Stomach (tissue), 9 donors: ENCODE results near the gene GLT6D1. TPM values are rescaled to one million over a fixed set of nuclear protein-coding genes. Genes with fewer than 3 reads are reported as not detected.

Experiments
- DNase-seq, 2 donors: peaks; one replicate each; pipeline versions ENCODE4 v3.0.0 to v3.0.0-alpha.2; 2013 to 2019
- H3K27ac ChIP-seq, 5 donors: fragments of 200-600 bp in 4 of 5; sonication (generic) in 4 of 5; one replicate each; pipeline ENCODE4 v1.5.1; 2013 to 2019; ENCODE audit warnings: mild to moderate bottlenecking in 1 of 5, moderate library complexity in 1 of 5
- H3K27me3 ChIP-seq, 3 donors: fragments of 200-600 bp; sonication (generic); one replicate each; pipeline ENCODE4 v1.5.1; 2017 to 2019; ENCODE audit warnings: mixed run types in 1 of 3
- H3K36me3 ChIP-seq, 4 donors: fragments of 200-600 bp; sonication (generic); 1 replicate in 3 of 4; 2 replicates in 1 of 4; pipeline ENCODE4 v1.5.1; 2016 to 2019
- H3K4me1 ChIP-seq, 4 donors: fragments of 200-600 bp; sonication (generic); one replicate each; pipeline ENCODE4 v1.5.1; 2016 to 2019
- H3K4me3 ChIP-seq, 4 donors: fragments of 200-600 bp; sonication (generic) in 3 of 4; one replicate each; pipeline ENCODE4 v1.5.1; 2016 to 2019; ENCODE audit warnings: mild to moderate bottlenecking in 1 of 4
- H3K9me3 ChIP-seq, 4 donors: fragments of 200-600 bp; sonication (generic); one replicate each; pipeline ENCODE4 v1.5.1; 2016 to 2019
- CTCF ChIP-seq, 7 experiments: fragments of 450-650 bp in 4 of 7; fragments of 200-600 bp in 3 of 7; sonication (generic) in 3 of 7; IDR thresholded peaks; one replicate each; pipeline ENCODE4 v1.5.1; 2016 to 2019; ENCODE audit warnings: antibody characterized with exemption in 7 of 7, control low read depth in 2 of 7, mild to moderate bottlenecking in 1 of 7
- EP300 ChIP-seq: sonication (generic); formaldehyde crosslinking; IDR thresholded peaks from one replicate; pipeline ENCODE4 v1.6.1; 2017; ENCODE audit warnings: antibody characterized with exemption
- POLR2A ChIP-seq, 4 donors: fragments of 450-650 bp; IDR thresholded peaks; one replicate each; pipeline ENCODE4 v1.6.1; 2016; ENCODE audit warnings: antibody characterized with exemption in 4 of 4, control low read depth in 2 of 4, mild to moderate bottlenecking in 1 of 4, moderate library complexity in 1 of 4
- POLR2AphosphoS5 ChIP-seq, 3 donors: sonication (generic); formaldehyde crosslinking; IDR thresholded peaks; one replicate each; pipeline ENCODE4 v1.6.1; 2016; ENCODE audit warnings: antibody characterized with exemption in 3 of 3
- WGBS, 5 donors: extraction: QIAGEN DNeasy Blood & Tissue Kit in 3 of 5; methylation state at CpG; one replicate each; pipeline versions ENCODE4 v1.1.5 to v1.1.7; 2013 to 2018; 5-methylcytosine and 5-hydroxymethylcytosine counted together
- intact Hi-C: fragments of 100-400 bp; cut with DNase I; formaldehyde crosslinking; loops from one replicate; pipeline ENCODE4 v1.15.1; 2023; ENCODE audit warnings: low total_unique reads
- polyA plus RNA-seq, 3 donors: library from polyadenylated mRNA; stranded (reverse); fragments of 200-250 nt; gene quantifications; one replicate each; pipeline ENCODE4 v1.2.3, GENCODE V29; 2013
- total RNA-seq, 5 donors: library from RNA; depleted of rRNA; stranded (reverse); fragments of >200 nt; gene quantifications; one replicate each; pipeline versions ENCODE4 v1.1.0 to v1.2.3, GENCODE V29; 2014 to 2016
- donor health status: healthy with polysubstance abuse.
- donor health status: Bipolar disorder and iron deficiency.
- donor health status: healthy.

GLT6D1 gene
- total and polyA plus RNA-seq, 8 donors: not detected

DNA sequence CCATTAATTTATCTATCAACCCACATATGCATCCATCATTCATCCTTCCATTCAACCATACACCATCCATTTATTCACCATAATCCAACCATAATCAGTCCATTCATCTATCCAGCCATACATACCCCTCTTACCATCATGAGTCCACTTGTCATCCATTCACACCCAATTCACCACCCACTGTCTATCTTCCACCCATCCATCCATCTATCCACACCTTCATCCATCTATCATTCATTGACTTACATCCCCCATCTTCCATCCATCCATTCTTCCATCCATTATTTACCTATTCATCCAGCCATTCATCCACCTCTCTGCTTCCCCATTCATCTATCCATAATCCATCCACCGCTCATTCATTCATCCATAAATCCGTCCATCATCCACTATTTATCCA is 60.0 kb downstream of the GLT6D1 start:
- Histone ChIP-seq H3K9me3 (no peaks in the 10 kb centered on the region), H3K4me3 (no peak overlapping the region), H3K27me3 (peaks cover 0 to 65% (median 6%) of the 10 kb centered on the region in 3 donors), H3K36me3 (no peaks in the 10 kb centered on the region), H3K4me1 (no peaks in the 10 kb centered on the region), H3K27ac (no peak overlapping the region)
- intact Hi-C loops: no loop called here
- 22 to 59% (median 39%) methylated on average over 2 of the region's 2 CpGs for WGBS, 5 donors
- DNase-seq: no peak
- no peak for TF ChIP-seq CTCF (IDR thresholded peaks at IDR 0.05)
- no peak for TF ChIP-seq POLR2AphosphoS5 (IDR thresholded peaks at IDR 0.05)
- no peak for TF ChIP-seq POLR2A (IDR thresholded peaks at IDR 0.05)

GRCh38 chr9:135577256-135577655 is 62.1 kb downstream of the GLT6D1 start:
- TF ChIP-seq POLR2AphosphoS5 (IDR thresholded peaks at IDR 0.05) (no peak), EP300 (no peak), CTCF (IDR thresholded peaks at IDR 0.05) (no peak), POLR2A (IDR thresholded peaks at IDR 0.05) (no peak)
- 81 to 86% (median 81%) methylated on average over 10 of the region's 10 CpGs for WGBS, 5 donors
- Histone ChIP-seq H3K36me3 (no peaks in the 10 kb centered on the region), H3K9me3 (no peaks in the 10 kb centered on the region), H3K4me3 (no peak overlapping the region), H3K27ac (no peak overlapping the region), H3K27me3 (peaks cover 0 to 55% (median 6%) of the 10 kb centered on the region in 3 donors), H3K4me1 (no peaks in the 10 kb centered on the region)
- intact Hi-C loops: no loop called here
- no peak for DNase-seq

GRCh38 chr9:135575995-135576631 is 63.2 kb downstream of the GLT6D1 start:
- TF ChIP-seq EP300: no peak
- peaks cover 0 to 50% (median 6%) of the 10 kb centered on the region in 3 donors for H3K27me3 ChIP-seq
- H3K9me3 ChIP-seq: no peaks in the 10 kb centered on the region
- WGBS, 5 donors: 71 to 80% (median 75%) methylated on average over 20 to 22 of the region's 22 CpGs
- peak in 1 of 2 donors; percentile 20 for DNase-seq
- no peak overlapping the region for H3K27ac ChIP-seq
- no peak overlapping the region for H3K4me3 ChIP-seq
- H3K4me1 ChIP-seq: no peaks in the 10 kb centered on the region
- intact Hi-C loops: no loop called here
- no peaks in the 10 kb centered on the region for H3K36me3 ChIP-seq

DNA sequence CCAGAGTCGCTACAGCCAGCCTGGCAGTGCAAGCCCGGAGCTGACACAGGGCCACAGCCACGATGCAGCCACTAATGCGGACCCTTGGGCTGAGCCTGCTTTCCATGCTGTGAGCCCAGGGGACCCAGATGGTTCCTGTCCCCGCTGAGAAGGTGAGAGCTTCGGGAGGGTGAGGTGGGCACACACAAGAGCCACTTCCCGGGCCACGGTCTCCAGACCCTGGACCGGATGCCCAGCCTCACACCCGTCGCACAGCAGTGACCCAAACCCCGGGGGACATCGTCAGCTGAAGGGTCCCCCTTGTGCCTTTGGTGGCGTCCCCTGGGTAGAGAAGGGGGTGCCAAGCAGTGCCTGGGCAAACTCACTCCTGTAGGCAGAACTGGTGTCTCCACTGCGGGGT is 64.4 kb downstream of the GLT6D1 start:
- intact Hi-C loops: no loop called here
- peak in 1 of 2 donors; percentile 16 for DNase-seq
- Histone ChIP-seq H3K4me3 (no peak overlapping the region), H3K9me3 (no peaks in the 10 kb centered on the region), H3K4me1 (no peaks in the 10 kb centered on the region), H3K36me3 (no peaks in the 10 kb centered on the region), H3K27ac (no peak overlapping the region), H3K27me3 (peaks cover 0 to 40% (median 6%) of the 10 kb centered on the region in 3 donors)
- no peak for TF ChIP-seq POLR2AphosphoS5 (IDR thresholded peaks at IDR 0.05)
- TF ChIP-seq EP300: no peak
- WGBS, 5 donors: 80 to 100% (median 92%) methylated on average over 1 to 15 of the region's 15 CpGs

DNA sequence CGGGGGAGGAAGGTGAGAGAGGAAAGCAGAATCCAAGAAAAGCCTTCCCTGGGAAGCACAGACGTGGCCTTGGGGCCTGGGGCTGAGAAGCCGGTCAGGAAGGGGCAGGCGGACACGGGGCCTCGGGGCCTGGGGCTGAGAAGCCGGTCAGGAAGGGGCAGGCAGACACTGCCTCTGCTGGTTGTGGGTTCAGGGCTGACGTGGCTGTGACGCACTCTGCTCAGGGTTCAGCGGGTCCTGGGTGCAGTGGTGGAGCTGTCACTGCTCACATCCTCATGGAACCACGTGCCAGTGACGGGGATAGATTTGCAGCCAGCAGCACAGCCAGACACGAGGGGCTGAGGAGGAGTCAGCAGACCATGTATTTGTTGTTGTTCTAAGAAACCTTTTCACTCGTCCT is 65.0 kb downstream of the GLT6D1 start:
- Histone ChIP-seq H3K27ac (no peak overlapping the region), H3K9me3 (peaks cover 0 to 5% (median 3%) of the 10 kb centered on the region in 4 donors), H3K27me3 (peaks cover 0 to 40% (median 6%) of the 10 kb centered on the region in 3 donors), H3K4me1 (no peaks in the 10 kb centered on the region), H3K4me3 (no peak overlapping the region), H3K36me3 (no peaks in the 10 kb centered on the region)
- no peak for DNase-seq
- WGBS, 5 donors: 67 to 78% (median 76%) methylated on average over 13 to 14 of the region's 14 CpGs
- intact Hi-C loops: no loop called here
- no peak for TF ChIP-seq CTCF (IDR thresholded peaks at IDR 0.05)
- TF ChIP-seq POLR2A (IDR thresholded peaks at IDR 0.05): no peak
- no peak for TF ChIP-seq POLR2AphosphoS5 (IDR thresholded peaks at IDR 0.05)
- TF ChIP-seq EP300: no peak

Other genes with a start within 250 kb of the GLT6D1 start
- gene PPP1R26, start 159.8 kb downstream of the GLT6D1 start, total RNA-seq: 10 to 100 TPM; 11.6 to 22.8 (median 15.4) TPM
- gene PPP1R26, start 159.8 kb downstream of the GLT6D1 start, polyA plus RNA-seq: 1 to 10 TPM; 5.3 to 7.4 (median 6.8) TPM
- gene MRPS2, start 138.9 kb downstream of the GLT6D1 start, total RNA-seq: 10 to 100 TPM in 3 of 5 donors, 1 to 10 TPM in 2; 1.8 to 46.3 (median 36.2) TPM
- 10 to 100 TPM; 35.7 to 54.7 (median 44.0) TPM for gene MRPS2, start 138.9 kb downstream of the GLT6D1 start, polyA plus RNA-seq
- not detected for gene LCN1, start 118.1 kb downstream of the GLT6D1 start, total RNA-seq
- not detected for gene LCN1, start 118.1 kb downstream of the GLT6D1 start, polyA plus RNA-seq
- gene OBP2A, start 93.4 kb downstream of the GLT6D1 start, total RNA-seq: not detected
- gene OBP2A, start 93.4 kb downstream of the GLT6D1 start, polyA plus RNA-seq: not detected
- not detected for gene PAEP, start 77.8 kb downstream of the GLT6D1 start, total RNA-seq
- not detected for gene PAEP, start 77.8 kb downstream of the GLT6D1 start, polyA plus RNA-seq
- not detected for gene LCN9, start 23.8 kb upstream of the GLT6D1 start, total RNA-seq
- gene LCN9, start 23.8 kb upstream of the GLT6D1 start, polyA plus RNA-seq: not detected
- not detected for gene SOHLH1, start 59.9 kb upstream of the GLT6D1 start, total RNA-seq
- not detected for gene SOHLH1, start 59.9 kb upstream of the GLT6D1 start, polyA plus RNA-seq
- gene KCNT1, start 62.6 kb upstream of the GLT6D1 start, total RNA-seq: 10 to 100 TPM in 1 of 5 donors, under 1 TPM in 1, not detected in 3; 0.55 to 12.9 TPM
- under 1 TPM in 2 of 3 donors, not detected in 1; 0.10 to 0.19 TPM for gene KCNT1, start 62.6 kb upstream of the GLT6D1 start, polyA plus RNA-seq